PC-3 (cell line): ENCODE measurements around the gene CFAP65. TPM values are rescaled to one million over a fixed set of nuclear protein-coding genes. Genes with fewer than 3 reads are reported as not detected.

Source experiments
- ATAC-seq: fragments of 200-7000 bp; cut with Tn5 transposase; 2 replicates; pipeline ENCODE4 v1.9.1; 2020; ENCODE audit warnings: mild to moderate bottlenecking, moderate library complexity
- BruUV-seq: library from RNA; stranded (reverse); fragments of 400-500 nt; replicated peaks from 2 replicates; lab custom pipeline; 2021; lab: Mats Ljungman, UMichigan
- CTCF ChIA-PET: fragments of 300-600 bp; sonication (Branson Sonifier 250); formaldehyde crosslinking; loops from one replicate; lab custom pipeline; 2022; ENCODE audit warnings: antibody characterized with exemption; lab: Charles Lee
- POLR2A ChIA-PET: fragments of 300-600 bp; sonication (Branson Sonifier 250); formaldehyde crosslinking; loops from one replicate; lab custom pipeline; 2022; ENCODE audit warnings: antibody characterized with exemption; ENCODE audit not compliant: unreplicated experiment; lab: Charles Lee
- DNase-seq: peaks from one replicate; pipeline ENCODE4 v3.0.0-alpha.2; 2015
- H2AFZ ChIP-seq: fragments of 300-600 bp; sonication (generic); 2 replicates; pipeline ENCODE4 v1.6.0; 2016; ENCODE audit warnings: antibody characterized with exemption, low read length
- H3F3A ChIP-seq: fragments of 300-600 bp; sonication (generic); one replicate; pipeline ENCODE4 v1.6.0; 2017; ENCODE audit warnings: antibody characterized with exemption, low read length, control low read depth, mild to moderate bottlenecking; ENCODE audit not compliant: unreplicated experiment
- H3K27ac ChIP-seq: fragments of 300-600 bp; sonication (generic); 2 replicates; pipeline ENCODE4 v1.5.1; 2016; ENCODE audit warnings: mild to moderate bottlenecking, low read length
- H3K27me3 ChIP-seq: fragments of 300-600 bp; sonication (generic); 2 replicates; pipeline ENCODE4 v1.6.1; 2016; ENCODE audit warnings: low read length, mixed read lengths
- H3K36me3 ChIP-seq: fragments of 300-600 bp; sonication (generic); 2 replicates; pipeline ENCODE4 v1.6.1; 2016; ENCODE audit warnings: low read depth, mixed run types, low read length, mixed read lengths
- H3K4me1 ChIP-seq: fragments of 300-600 bp; sonication (generic); 2 replicates; pipeline ENCODE4 v1.5.1; 2016; ENCODE audit warnings: low read length; ENCODE audit not compliant: insufficient read depth
- H3K4me2 ChIP-seq: fragments of 300-600 bp; sonication (generic); 2 replicates; pipeline ENCODE4 v1.6.0; 2016; ENCODE audit warnings: low read length
- H3K4me3 ChIP-seq: fragments of 300-600 bp; sonication (generic); 2 replicates; pipeline ENCODE4 v1.5.1; 2016; ENCODE audit warnings: mild to moderate bottlenecking, low read length, mixed read lengths
- H3K79me2 ChIP-seq: fragments of 300-600 bp; sonication (generic); 2 replicates; pipeline ENCODE4 v1.6.1; 2017; ENCODE audit warnings: low read length, mixed read lengths
- H3K9ac ChIP-seq: fragments of 300-600 bp; sonication (generic); 2 replicates; pipeline ENCODE4 v1.6.0; 2016; ENCODE audit warnings: mild to moderate bottlenecking, low read length
- H3K9me2 ChIP-seq: fragments of 300-600 bp; sonication (generic); replicated peaks from 2 replicates; pipeline ENCODE4 v1.6.1; 2016; ENCODE audit warnings: mixed run types, low read length, mixed read lengths
- H3K9me3 ChIP-seq: fragments of 300-600 bp; sonication (generic); 2 replicates; pipeline ENCODE4 v1.6.1; 2016; ENCODE audit warnings: low read length, mixed read lengths
- H4K20me1 ChIP-seq: fragments of 300-600 bp; sonication (generic); 2 replicates; pipeline ENCODE4 v1.6.1; 2016; ENCODE audit warnings: low read length, mixed read lengths
- CTCF ChIP-seq: fragments of 300-600 bp; sonication (generic); conservative IDR thresholded peaks from 2 replicates; pipeline ENCODE4 v1.5.1; 2017; ENCODE audit warnings: antibody characterized with exemption, low read depth, mild to moderate bottlenecking, low read length
- EZH2 ChIP-seq: fragments of 300-600 bp; sonication (generic); IDR thresholded peaks from one replicate; pipeline ENCODE4 v1.6.1; 2017; ENCODE audit warnings: antibody characterized with exemption, mild to moderate bottlenecking, low read length; ENCODE audit not compliant: unreplicated experiment
- EZH2phosphoT487 ChIP-seq: fragments of 300-600 bp; sonication (generic); IDR thresholded peaks from 2 replicates; pipeline ENCODE4 v1.6.1; 2018; ENCODE audit warnings: mild to moderate bottlenecking, antibody characterized with exemption, low read length, borderline replicate concordance
- intact Hi-C: fragments of 100-400 bp; cut with micrococcal nuclease; formaldehyde crosslinking; loops from 2 replicates; pipeline ENCODE4 v1.9.0; 2023
- total RNA-seq: library from RNA; depleted of rRNA; stranded (reverse); fragments of >200 nt; gene quantifications from 2 replicates; pipeline ENCODE4 v1.2.3, GENCODE V29; 2014

Gene CFAP65
- total RNA-seq, 1 experiment from 2014 or later: 0.18 TPM

- DNase-seq (no peak), ATAC-seq (no peak)
- ChIA-PET CTCF (no interaction called here), POLR2A (no interaction called here)
- intact Hi-C loops: no loop called here
- TF ChIP-seq CTCF (no peak), EZH2 (peak; percentile 94), EZH2phosphoT487 (peak; percentile 83; the same call in 1 of the 2 replicates)
- H2AFZ ChIP-seq: no peak overlapping the region
- H3K27me3 ChIP-seq: peaks cover 19% of the 10 kb centered on the region
- H3K4me1 ChIP-seq: peaks cover 35% of the 10 kb centered on the region
- H3F3A ChIP-seq: no peaks in the 10 kb centered on the region
- peak overlapping the region; percentile 45; the same call in 1 of the 2 replicates for H3K4me3 ChIP-seq
- H4K20me1 ChIP-seq: no peaks in the 10 kb centered on the region
- H3K36me3 ChIP-seq: no peaks in the 10 kb centered on the region
- no peak overlapping the region for H3K9ac ChIP-seq
- peak overlapping the region; percentile 63 for H3K4me2 ChIP-seq
- H3K27ac ChIP-seq: no peak overlapping the region
- BruUV-seq: no TSS peak
- no peaks in the 10 kb centered on the region for H3K9me2 ChIP-seq
- no peaks in the 10 kb centered on the region for H3K79me2 ChIP-seq
- no peaks in the 10 kb centered on the region for H3K9me3 ChIP-seq
Observed at GRCh38 chr2:218960309-218961165, 80.8 kb downstream of the CFAP65 start.

- H4K20me1 ChIP-seq: no peaks in the 10 kb centered on the region
- intact Hi-C loops: no loop called here
- H3K9me3 ChIP-seq: no peaks in the 10 kb centered on the region
- H3K79me2 ChIP-seq: no peaks in the 10 kb centered on the region
- TF ChIP-seq EZH2phosphoT487 (no peak), CTCF (no peak), EZH2 (peak; percentile 49)
- no TSS peak for BruUV-seq
- DNase-seq (no peak), ATAC-seq (peak; percentile 4; the same call in 1 of the 2 replicates)
- peak overlapping the region; percentile 83 for H2AFZ ChIP-seq
- H3K27me3 ChIP-seq: peaks cover 19% of the 10 kb centered on the region
- POLR2A ChIA-PET: no interaction called here
- no peak overlapping the region for H3K27ac ChIP-seq
- no peak overlapping the region for H3K9ac ChIP-seq
- no peaks in the 10 kb centered on the region for H3K36me3 ChIP-seq
- peaks cover 35% of the 10 kb centered on the region for H3K4me1 ChIP-seq
- peak overlapping the region; percentile 92 for H3K4me2 ChIP-seq
- H3F3A ChIP-seq: no peaks in the 10 kb centered on the region
- peak overlapping the region; percentile 65 for H3K4me3 ChIP-seq
- CTCF ChIA-PET: interaction anchor here (0.7 kb wide), 1 partner anchor 56 kb away, joined by 3 read pairs; no protein-coding TSS in a partner anchor
- H3K9me2 ChIP-seq: no peaks in the 10 kb centered on the region
Observed at GRCh38 chr2:218959761-218960308, 81.5 kb downstream of the CFAP65 start.
